ENCODE data around the gene ZNF503. TPM values are rescaled to one million over a fixed set of nuclear protein-coding genes. Genes with fewer than 3 reads are reported as not detected.

Gene ZNF503
- total and polyA plus RNA-seq, 10 of the 15 experiments (the other 5 are each of a cell fraction or from before 2014, with no cell fraction given): 0.05 to 1.1 (median 0.11) TPM; not detected in 1

DNA sequence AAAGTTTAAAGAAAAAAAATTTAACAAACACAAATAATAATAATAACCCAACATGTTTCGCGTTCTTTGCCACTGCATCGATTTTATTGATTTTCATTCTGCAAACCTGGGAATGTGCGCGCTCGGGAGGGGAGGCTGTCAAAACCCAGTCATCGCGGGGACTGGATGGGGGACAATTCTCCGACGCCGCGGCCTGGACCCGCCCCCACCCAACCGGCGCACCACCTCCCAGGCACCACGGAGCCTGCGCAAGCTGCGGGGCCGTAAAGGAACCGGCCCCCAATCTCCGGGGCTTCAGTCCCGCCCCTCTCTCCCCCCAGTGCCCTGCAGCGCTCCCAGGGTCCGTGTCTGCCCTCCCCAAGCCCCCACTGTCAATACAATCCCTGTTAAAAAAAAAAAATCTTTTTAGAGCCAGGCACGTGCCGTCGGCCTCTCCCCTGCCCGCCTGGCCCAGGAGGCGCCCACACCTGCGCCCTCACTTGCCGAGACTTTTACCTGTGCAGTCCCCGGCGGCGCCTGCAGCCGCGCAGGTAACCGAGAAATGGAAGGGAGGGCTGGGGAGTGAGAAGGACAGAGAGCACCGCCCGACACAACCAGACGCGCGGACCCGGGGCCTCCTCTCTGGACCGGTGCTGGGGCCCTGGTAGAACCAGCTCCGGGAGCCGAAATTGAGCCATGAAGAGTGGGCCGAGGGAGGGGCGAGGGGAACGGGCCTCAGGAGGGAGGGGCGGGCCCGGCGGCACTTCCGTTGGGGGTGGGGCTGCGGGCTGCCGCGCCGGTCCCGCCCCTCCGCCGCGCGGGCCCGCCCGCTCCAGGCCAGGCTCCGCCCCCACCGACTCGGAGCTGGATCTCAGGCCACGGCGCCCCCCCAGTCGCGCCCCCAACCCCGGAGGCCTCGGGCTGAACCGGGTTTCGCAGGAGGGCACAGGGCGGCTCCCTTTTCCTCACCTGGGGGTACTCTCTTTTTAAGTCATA, 7.6 kb upstream of the ZNF503 start (continued):
- TF ChIP-seq ETV6 (conservative IDR thresholded peaks at IDR 0.05 in 1 of 2, IDR thresholded peaks at IDR 0.05 in 1 of 2; ENCODE audit: borderline replicate concordance in 1 of 2, low read depth in 1 of 2) (no peak), BCLAF1 (IDR thresholded peaks at IDR 0.05) (no peak), TAF1 (IDR thresholded peaks at IDR 0.05; ENCODE audit: borderline replicate concordance, low read depth, low read length) (no peak), KDM1A (IDR thresholded peaks at IDR 0.05; ENCODE audit: borderline replicate concordance) (no peak), ZBTB4 (CRISPR knock-in tag; IDR thresholded peaks at IDR 0.05) (no peak), LARP7 (IDR thresholded peaks at IDR 0.05) (no peak), ESRRA (IDR thresholded peaks at IDR 0.05; ENCODE audit: low read length) (no peak), MEF2A (IDR thresholded peaks at IDR 0.05; ENCODE audit: insufficient read depth, low read depth, low read length) (no peak), TBL1XR1 (IDR thresholded peaks at IDR 0.05; ENCODE audit: low read depth, low read length) (no peak), NFYB (IDR thresholded peaks at IDR 0.05; ENCODE audit: insufficient read depth, low read depth, low read length) (no peak), ZNF274 (IDR thresholded peaks at IDR 0.05; ENCODE audit: insufficient read depth, insufficient read length) (no peak), MYB (IDR thresholded peaks at IDR 0.05; ENCODE audit: borderline replicate concordance, low read depth, low read length) (no peak), NFIC (IDR thresholded peaks at IDR 0.05; ENCODE audit: low read depth, low read length) (no peak), BHLHE40 (IDR thresholded peaks at IDR 0.05; ENCODE audit: borderline replicate concordance in 1 of 2, low read depth in 2 of 2, low read length in 1 of 2) (peak; percentile 33 to 82; a peak in 3 of 4 replicates), MTA3 (IDR thresholded peaks at IDR 0.05; ENCODE audit: borderline replicate concordance, low read length) (no peak)

All from GM12878 (cell line).